ENCODE measurements around the gene ISG15.

The ISG15 gene

DNA sequence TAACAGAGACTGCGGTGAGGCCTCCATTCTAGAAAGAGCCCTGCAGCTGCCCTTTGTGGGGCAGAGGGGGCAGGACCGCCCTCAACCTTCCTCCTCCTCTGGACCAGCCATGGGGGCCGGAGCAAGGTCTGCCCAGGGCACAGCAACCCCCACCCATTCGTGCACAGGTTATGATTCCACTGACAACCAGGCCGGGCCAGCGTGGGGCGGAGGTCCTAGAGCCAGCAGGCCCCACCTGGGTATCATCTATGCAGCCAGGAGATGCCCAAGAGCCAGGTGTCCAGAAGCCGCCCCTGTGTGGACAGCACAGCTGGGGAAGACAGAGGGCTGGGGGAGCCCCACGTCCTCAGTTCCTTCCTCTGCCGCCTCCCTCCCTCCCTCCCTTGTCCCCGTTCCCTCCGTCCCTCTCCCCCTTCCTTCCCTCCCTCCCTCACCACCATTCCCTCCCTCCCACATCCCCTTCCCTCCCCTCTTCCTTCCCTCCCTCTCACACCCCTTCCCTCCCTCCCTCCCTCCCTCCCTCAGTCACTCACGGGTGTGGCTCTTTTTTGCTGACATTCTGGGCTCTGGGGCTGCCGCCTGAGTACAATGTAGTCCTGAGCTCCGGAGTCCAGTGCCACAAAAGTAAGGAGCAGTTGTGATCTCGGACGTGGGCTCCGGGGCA lies 48.5 kb downstream of the ISG15 start:
- no peak for DNase-seq (ENCODE audit: low spot score)

GRCh38 chr1:1062348-1063163 lies 49.3 kb downstream of the ISG15 start:
- no peak for DNase-seq (ENCODE audit: low spot score)

- DNase-seq (ENCODE audit: low spot score) = no peak
These were observed 50.1 kb downstream of the ISG15 start for GRCh38 chr1:1063261-1063944.

Measured in activated CD4-positive, alpha-beta T cell treated with anti-CD3 and anti-CD28 coated beads, Interleukin-2, Interleukin-4, amounts not matched to agents 100 ng/mL and 50 ng/mL, durations not matched to agents 16 hours and 8 hours (primary cell).